GM12801 (cell line): ENCODE measurements around the gene ABCC3.

ENCODE experiments used
- CTCF ChIP-seq: IDR thresholded peaks from one replicate; pipeline ENCODE4 v1.5.1; 2011; ENCODE audit warnings: control low read depth; ENCODE audit not compliant: insufficient read length; ENCODE audit errors: extremely low read depth

ABCC3 gene

GRCh38 chr17:50675627-50676026 is 40.9 kb downstream of the ABCC3 start:
- TF ChIP-seq CTCF = no peak

- no peak for TF ChIP-seq CTCF
Measured at GRCh38 chr17:50676065-50676975, 41.6 kb downstream of the ABCC3 start.

GRCh38 chr17:50677851-50678375 is 43.2 kb downstream of the ABCC3 start:
- TF ChIP-seq CTCF = no peak

- no peak for TF ChIP-seq CTCF
Measured at GRCh38 chr17:50679008-50679544, 44.4 kb downstream of the ABCC3 start.

- TF ChIP-seq CTCF = no peak
Measured at GRCh38 chr17:50680126-50680525, 45.4 kb downstream of the ABCC3 start.

GRCh38 chr17:50681263-50682200 is 46.9 kb downstream of the ABCC3 start:
- no peak for TF ChIP-seq CTCF

- no peak for TF ChIP-seq CTCF
Measured at GRCh38 chr17:50682441-50682840, 47.8 kb downstream of the ABCC3 start.
